Dedifferentiated amniotic fluid mesenchymal stem cell (primary cell): Measurements from ENCODE around the gene BAZ1A.
"Not testable (repeated sequence)": the region's sequence is repeated elsewhere in the genome, so short reads cannot be mapped to it uniquely, and the experiment has no call there.

Source experiments
- DNase-seq: peaks from one replicate; pipeline ENCODE4 v3.0.0-alpha.2; 2016; ENCODE audit errors: extremely low spot score

BAZ1A gene

GRCh38 chr14:34782031-34782430 is 93.1 kb downstream of the BAZ1A start:
- DNase-seq = no peak

GRCh38 chr14:34781242-34781641 is 93.9 kb downstream of the BAZ1A start:
- DNase-seq = no peak

GRCh38 chr14:34780646-34781045 is 94.5 kb downstream of the BAZ1A start:
- no peak for DNase-seq

- DNase-seq = no peak
Observed at GRCh38 chr14:34778744-34779143, 96.4 kb downstream of the BAZ1A start.

- no peak for DNase-seq
Observed at GRCh38 chr14:34776611-34777010, 98.5 kb downstream of the BAZ1A start.

- DNase-seq = no peak
Observed at GRCh38 chr14:34775922-34776321, 99.2 kb downstream of the BAZ1A start.

GRCh38 chr14:34775342-34775741 is 99.8 kb downstream of the BAZ1A start:
- no peak for DNase-seq

- DNase-seq = no peak
Observed at GRCh38 chr14:34770901-34771300, 104.3 kb downstream of the BAZ1A start.

- peak; percentile 62 for DNase-seq
Observed at GRCh38 chr14:34766606-34767005, 108.6 kb downstream of the BAZ1A start.

- DNase-seq = no peak
Observed at GRCh38 chr14:34766060-34766459, 109.1 kb downstream of the BAZ1A start.

- no peak for DNase-seq
Observed at GRCh38 chr14:34755215-34755614, 119.9 kb downstream of the BAZ1A start.

- DNase-seq = no peak
Observed at GRCh38 chr14:34754687-34755086, 120.5 kb downstream of the BAZ1A start.

GRCh38 chr14:34750670-34751069 is 124.5 kb downstream of the BAZ1A start:
- peak; percentile 41 for DNase-seq

- DNase-seq = no peak
Observed at GRCh38 chr14:34750233-34750632, 124.9 kb downstream of the BAZ1A start.

- DNase-seq = no peak
Observed at GRCh38 chr14:34749408-34749807, 125.8 kb downstream of the BAZ1A start.

- DNase-seq = no peak
Observed at GRCh38 chr14:34742270-34743115, 132.7 kb downstream of the BAZ1A start.

GRCh38 chr14:34741840-34742239 is 133.3 kb downstream of the BAZ1A start:
- no peak for DNase-seq

- DNase-seq = not testable (repeated sequence)
Observed at GRCh38 chr14:34740139-34740538, 135.0 kb downstream of the BAZ1A start.

GRCh38 chr14:34737079-34737478 is 138.1 kb downstream of the BAZ1A start:
- not testable (repeated sequence) for DNase-seq

- peak; percentile 42 for DNase-seq
Observed at GRCh38 chr14:34733245-34733644, 141.9 kb downstream of the BAZ1A start.

GRCh38 chr14:34732802-34733201 is 142.4 kb downstream of the BAZ1A start:
- DNase-seq = no peak

- DNase-seq = no peak
Observed at GRCh38 chr14:34723867-34724266, 151.3 kb downstream of the BAZ1A start.

GRCh38 chr14:34722723-34723545 is 152.2 kb downstream of the BAZ1A start:
- peak; percentile 58 for DNase-seq
